HG03066 (cell line): ENCODE data around the gene ATG4A.

Experiments
- ATAC-seq: cut with Tn5 transposase; IDR thresholded peaks from one replicate; pipeline ENCODE4 v1.9.1; 2021; ENCODE audit warnings: low read depth; ENCODE audit not compliant: unreplicated experiment

The ATG4A gene

GRCh38 chrX:108121291-108121690 lies 29.7 kb downstream of the ATG4A start:
- ATAC-seq: no peak

- no peak for ATAC-seq
Observed at GRCh38 chrX:108122748-108123147, 31.2 kb downstream of the ATG4A start.

- no peak for ATAC-seq
Observed at GRCh38 chrX:108123591-108124366, 32.2 kb downstream of the ATG4A start.

GRCh38 chrX:108126661-108127060 lies 35.1 kb downstream of the ATG4A start:
- ATAC-seq: no peak

- no peak for ATAC-seq
Observed at GRCh38 chrX:108127152-108127551, 35.6 kb downstream of the ATG4A start.

GRCh38 chrX:108130889-108131288 lies 39.3 kb downstream of the ATG4A start:
- ATAC-seq: no peak

GRCh38 chrX:108131471-108131870 lies 39.9 kb downstream of the ATG4A start:
- no peak for ATAC-seq

- no peak for ATAC-seq
Observed at GRCh38 chrX:108132034-108132433, 40.5 kb downstream of the ATG4A start.

- no peak for ATAC-seq
Observed at GRCh38 chrX:108132876-108133275, 41.3 kb downstream of the ATG4A start.

- no peak for ATAC-seq
Observed at GRCh38 chrX:108134724-108135123, 43.1 kb downstream of the ATG4A start.

- no peak for ATAC-seq
Observed at GRCh38 chrX:108138814-108139702, 47.5 kb downstream of the ATG4A start.

- no peak for ATAC-seq
Observed at GRCh38 chrX:108148524-108148923, 56.9 kb downstream of the ATG4A start.

GRCh38 chrX:108156082-108156481 lies 64.5 kb downstream of the ATG4A start:
- no peak for ATAC-seq

- ATAC-seq: no peak
Observed at GRCh38 chrX:108156934-108157466, 65.4 kb downstream of the ATG4A start.

- ATAC-seq: no peak
Observed at GRCh38 chrX:108157628-108158027, 66.0 kb downstream of the ATG4A start.

GRCh38 chrX:108159028-108159670 lies 67.6 kb downstream of the ATG4A start:
- no peak for ATAC-seq

- ATAC-seq: no peak
Observed at GRCh38 chrX:108160309-108160708, 68.7 kb downstream of the ATG4A start.

GRCh38 chrX:108162265-108162664 lies 70.7 kb downstream of the ATG4A start:
- no peak for ATAC-seq

- ATAC-seq: no peak
Observed at GRCh38 chrX:108163333-108164082, 71.9 kb downstream of the ATG4A start.

- ATAC-seq: no peak
Observed at GRCh38 chrX:108165383-108166111, 74.0 kb downstream of the ATG4A start.
